MCF 10A (cell line): ENCODE results near the gene ZNF740. TPM values are rescaled to one million over a fixed set of nuclear protein-coding genes. Genes with fewer than 3 reads are reported as not detected.

Experiments used
- BruUV-seq: library from RNA; stranded (reverse); fragments of 400-500 nt; replicated peaks from 2 replicates; lab custom pipeline; 2021; lab: Mats Ljungman, UMichigan
- CTCF ChIA-PET: fragments of 300-600 bp; sonication (Branson Sonifier 250); formaldehyde crosslinking; extraction: SDS; loops from one replicate; lab custom pipeline; 2021; ENCODE audit warnings: antibody characterized with exemption, inconsistent platforms; lab: Yijun Ruan, JAX
- POLR2A ChIA-PET: fragments of 300-600, 350-650 bp; sonication (Branson Sonifier 250); formaldehyde crosslinking; extraction: SDS; loops from one replicate; lab custom pipeline; 2020; ENCODE audit warnings: antibody characterized with exemption, inconsistent platforms; lab: Yijun Ruan, JAX
- DNase-seq: peaks from one replicate; pipeline ENCODE4 v3.0.0-alpha.2; 2018; ENCODE audit not compliant: unreplicated experiment
- H3K27ac Mint-ChIP-seq: one replicate; pipeline ENCODE4 v1.8.0; 2022; ENCODE audit warnings: mild to moderate bottlenecking, low read depth, mixed read lengths; ENCODE audit not compliant: unreplicated experiment
- H3K27me3 Mint-ChIP-seq: one replicate; pipeline ENCODE4 v1.8.0; 2022; ENCODE audit warnings: mixed read lengths; ENCODE audit not compliant: insufficient read depth, unreplicated experiment
- H3K36me3 Mint-ChIP-seq: one replicate; pipeline ENCODE4 v1.8.0; 2022; ENCODE audit warnings: mild to moderate bottlenecking, moderate library complexity, mixed read lengths; ENCODE audit not compliant: insufficient read depth, unreplicated experiment
- H3K4me1 Mint-ChIP-seq: one replicate; pipeline ENCODE4 v1.8.0; 2022; ENCODE audit warnings: mixed read lengths; ENCODE audit not compliant: insufficient read depth, unreplicated experiment
- H3K4me3 Mint-ChIP-seq: one replicate; pipeline ENCODE4 v1.8.0; 2022; ENCODE audit warnings: mild to moderate bottlenecking, moderate library complexity, mixed read lengths; ENCODE audit not compliant: unreplicated experiment
- H3K9me3 Mint-ChIP-seq: one replicate; pipeline ENCODE4 v1.8.0; 2022; ENCODE audit warnings: mixed read lengths; ENCODE audit not compliant: unreplicated experiment
- intact Hi-C: fragments of 100-400 bp; cut with micrococcal nuclease; formaldehyde crosslinking; loops from 2 replicates; pipeline ENCODE4 v1.14.1; 2022
- total RNA-seq: library from RNA; stranded (reverse); gene quantifications from 2 replicates; pipeline ENCODE4 v1.2.3, GENCODE V29; 2022
- TF ChIP-seq, protein P1 (sequence below): fragments of 200-600 bp; IDR thresholded peaks from one replicate; pipeline ENCODE4 v1.8.0; 2022; ENCODE audit warnings: antibody characterized with exemption, mild to moderate bottlenecking; ENCODE audit not compliant: unreplicated experiment

The ZNF740 gene
- total RNA-seq, 1 experiment from 2014 or later: 36.2 TPM

DNA sequence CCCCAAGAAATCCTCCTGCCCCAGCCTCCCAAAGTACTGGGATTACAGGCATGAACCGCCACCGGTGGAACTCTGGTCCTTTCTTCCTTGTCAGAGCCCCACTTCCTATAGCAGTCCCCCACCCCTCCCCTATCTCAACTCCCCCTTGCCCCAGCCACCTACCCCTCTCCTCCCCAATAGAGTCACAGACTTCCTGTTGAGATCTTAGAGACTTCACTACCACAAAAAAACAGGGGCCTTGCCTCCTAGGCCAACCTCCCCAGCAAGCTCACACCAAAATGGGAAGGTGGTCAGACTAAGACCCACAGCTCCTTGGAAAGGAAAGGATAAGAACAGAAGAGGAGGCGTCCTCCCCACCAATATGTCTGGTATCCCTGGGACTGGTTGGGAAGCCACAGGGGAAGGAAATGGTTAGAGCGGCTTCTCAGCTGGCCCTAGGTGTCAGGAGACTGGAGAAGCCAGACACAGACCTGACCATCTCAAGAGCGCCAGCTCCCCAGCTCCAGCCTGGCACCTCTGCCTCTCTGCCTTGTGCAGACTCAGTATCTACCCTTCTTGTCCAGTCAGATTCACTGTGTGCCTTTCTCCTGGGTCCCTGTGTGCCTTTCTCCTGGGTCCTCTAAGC lies 18.1 kb downstream of the ZNF740 start:
- H3K4me1 Mint-ChIP-seq: peaks cover 21% of the 10 kb centered on the region
- H3K27me3 Mint-ChIP-seq: no peaks in the 10 kb centered on the region
- H3K36me3 Mint-ChIP-seq: no peaks in the 10 kb centered on the region
- CTCF ChIA-PET: interaction anchor here (1.1 to 1.5 kb wide), 5 partner anchors 8 to 99 kb away, joined by 3 to 4 read pairs (median 3); a partner anchor contains a TSS
- TF ChIP-seq, protein P1, sequence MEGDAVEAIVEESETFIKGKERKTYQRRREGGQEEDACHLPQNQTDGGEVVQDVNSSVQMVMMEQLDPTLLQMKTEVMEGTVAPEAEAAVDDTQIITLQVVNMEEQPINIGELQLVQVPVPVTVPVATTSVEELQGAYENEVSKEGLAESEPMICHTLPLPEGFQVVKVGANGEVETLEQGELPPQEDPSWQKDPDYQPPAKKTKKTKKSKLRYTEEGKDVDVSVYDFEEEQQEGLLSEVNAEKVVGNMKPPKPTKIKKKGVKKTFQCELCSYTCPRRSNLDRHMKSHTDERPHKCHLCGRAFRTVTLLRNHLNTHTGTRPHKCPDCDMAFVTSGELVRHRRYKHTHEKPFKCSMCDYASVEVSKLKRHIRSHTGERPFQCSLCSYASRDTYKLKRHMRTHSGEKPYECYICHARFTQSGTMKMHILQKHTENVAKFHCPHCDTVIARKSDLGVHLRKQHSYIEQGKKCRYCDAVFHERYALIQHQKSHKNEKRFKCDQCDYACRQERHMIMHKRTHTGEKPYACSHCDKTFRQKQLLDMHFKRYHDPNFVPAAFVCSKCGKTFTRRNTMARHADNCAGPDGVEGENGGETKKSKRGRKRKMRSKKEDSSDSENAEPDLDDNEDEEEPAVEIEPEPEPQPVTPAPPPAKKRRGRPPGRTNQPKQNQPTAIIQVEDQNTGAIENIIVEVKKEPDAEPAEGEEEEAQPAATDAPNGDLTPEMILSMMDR: no peak
- no peak overlapping the region for H3K4me3 Mint-ChIP-seq
- BruUV-seq: no TSS peak
- no peak overlapping the region for H3K27ac Mint-ChIP-seq
- H3K9me3 Mint-ChIP-seq: no peaks in the 10 kb centered on the region
- POLR2A ChIA-PET: no interaction called here
- DNase-seq: no peak
- intact Hi-C loops: no loop called here

DNA sequence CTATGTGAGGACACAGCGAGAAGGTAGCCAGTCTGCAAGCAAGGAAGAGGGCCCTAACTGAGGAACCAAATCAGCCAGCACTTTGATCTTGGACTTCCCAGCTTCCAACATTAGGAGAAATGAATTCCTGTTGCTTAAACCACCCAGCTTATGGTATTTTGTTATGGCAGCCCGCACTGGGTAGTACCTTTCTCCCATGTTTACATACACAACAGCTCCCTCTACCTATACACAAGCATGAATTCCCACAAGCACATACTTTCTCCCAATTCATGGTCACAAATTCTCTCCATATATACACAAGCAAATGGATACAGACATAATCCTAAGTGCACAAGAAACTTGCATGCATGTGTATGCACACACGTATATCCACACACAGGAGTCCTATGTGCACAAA lies 19.2 kb downstream of the ZNF740 start:
- no peak overlapping the region for H3K4me3 Mint-ChIP-seq
- H3K9me3 Mint-ChIP-seq: no peaks in the 10 kb centered on the region
- intact Hi-C loops: no loop called here
- CTCF ChIA-PET: interaction anchor here (0.5 to 1.7 kb wide), 6 partner anchors 9 to 353 kb away, joined by 3 to 9 read pairs (median 3); no protein-coding TSS in a partner anchor
- TF ChIP-seq, protein P1: no peak
- BruUV-seq: no TSS peak
- H3K36me3 Mint-ChIP-seq: no peaks in the 10 kb centered on the region
- no peak overlapping the region for H3K27ac Mint-ChIP-seq
- POLR2A ChIA-PET: interaction anchor here (0.7 kb wide), 1 partner anchor 12 kb away, joined by 3 read pairs; no protein-coding TSS in a partner anchor
- no peak for DNase-seq
- H3K4me1 Mint-ChIP-seq: peaks cover 21% of the 10 kb centered on the region
- H3K27me3 Mint-ChIP-seq: no peaks in the 10 kb centered on the region

DNA sequence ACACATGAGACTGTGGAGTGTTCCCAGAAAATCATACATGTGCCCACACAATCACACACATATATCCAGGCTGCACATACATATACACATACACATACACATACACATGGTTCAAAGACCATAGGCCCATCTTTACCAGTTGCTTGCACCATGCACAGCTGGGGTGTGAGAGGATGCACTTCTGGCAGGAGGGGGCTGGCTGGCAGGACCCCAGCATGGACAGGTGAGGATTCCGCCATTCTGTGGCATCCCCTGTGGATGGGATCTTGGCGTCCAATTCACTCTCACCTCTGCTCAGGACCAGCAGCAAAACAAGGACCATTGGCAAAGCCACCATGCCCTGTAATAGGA lies 19.6 kb downstream of the ZNF740 start:
- Mint-ChIP-seq H3K9me3 (no peaks in the 10 kb centered on the region), H3K27me3 (no peaks in the 10 kb centered on the region), H3K4me1 (peaks cover 21% of the 10 kb centered on the region), H3K36me3 (no peaks in the 10 kb centered on the region), H3K27ac (no peak overlapping the region), H3K4me3 (no peak overlapping the region)
- ChIA-PET POLR2A (interaction anchor here (2.1 kb wide), 1 partner anchor 19 kb away, joined by 5 read pairs; the partner anchor contains the start of genes CSAD and ZNF740), CTCF (interaction anchor here (1.0 to 1.7 kb wide), 2 partner anchors 10 to 13 kb away, joined by 4 to 9 read pairs; no protein-coding TSS in a partner anchor)
- intact Hi-C loops: no loop called here
- TF ChIP-seq, protein P1: no peak
- no TSS peak for BruUV-seq
- no peak for DNase-seq

DNA sequence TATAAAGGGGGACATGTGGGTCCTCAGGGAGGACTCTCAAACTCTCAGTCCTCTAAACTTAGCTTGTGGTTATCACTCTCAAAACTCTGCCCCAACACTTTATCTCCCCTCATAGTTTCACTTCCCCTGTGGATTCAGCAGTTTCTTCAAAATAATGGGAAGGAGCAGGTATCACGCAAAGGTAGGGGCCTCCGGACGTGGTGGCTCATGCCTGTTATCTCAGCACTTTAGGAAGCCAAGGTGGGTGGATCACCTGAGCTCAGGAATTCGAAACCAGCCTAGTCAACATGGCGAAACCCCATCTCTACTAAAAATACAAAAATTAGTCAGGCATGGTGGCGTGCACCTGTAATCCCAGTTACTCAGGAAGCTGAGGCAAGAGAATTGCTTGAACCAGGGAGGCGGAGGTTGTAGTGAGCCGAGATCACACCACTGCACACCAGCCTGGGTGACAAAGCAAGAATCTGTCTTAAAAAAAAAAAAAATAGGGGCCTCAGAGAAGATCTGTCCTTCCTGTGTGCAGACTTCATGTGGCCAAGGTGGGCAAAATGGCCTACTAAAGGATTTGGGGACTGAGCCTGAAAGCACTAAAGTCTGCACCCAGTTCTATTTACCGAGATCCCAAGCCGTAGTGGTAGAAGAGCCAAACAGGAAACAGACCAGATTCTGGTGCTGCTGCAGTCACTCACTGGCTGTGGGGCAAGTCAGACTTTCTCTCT lies 20.1 kb downstream of the ZNF740 start:
- no peaks in the 10 kb centered on the region for H3K27me3 Mint-ChIP-seq
- H3K36me3 Mint-ChIP-seq: no peaks in the 10 kb centered on the region
- no peak overlapping the region for H3K4me3 Mint-ChIP-seq
- POLR2A ChIA-PET: interaction anchor here (2.1 kb wide), 1 partner anchor 20 kb away, joined by 5 read pairs; the partner anchor contains the start of genes CSAD and ZNF740
- CTCF ChIA-PET: interaction anchor here (0.7 to 1.7 kb wide), 4 partner anchors 10 to 86 kb away, joined by 3 to 9 read pairs (median 4); no protein-coding TSS in a partner anchor
- DNase-seq: no peak
- intact Hi-C loops: no loop called here
- H3K27ac Mint-ChIP-seq: no peak overlapping the region
- no TSS peak for BruUV-seq
- H3K4me1 Mint-ChIP-seq: peaks cover 15% of the 10 kb centered on the region
- TF ChIP-seq, protein P1: no peak
- H3K9me3 Mint-ChIP-seq: no peaks in the 10 kb centered on the region
